HG03575 (cell line): Measurements from ENCODE around the gene RAPSN.

Experiments used
- ATAC-seq: cut with Tn5 transposase; IDR thresholded peaks from one replicate; pipeline ENCODE4 v1.9.1; 2021; ENCODE audit not compliant: unreplicated experiment, insufficient number of reproducible peaks, low FRiP score; ENCODE audit errors: extremely low read depth

The RAPSN gene

DNA sequence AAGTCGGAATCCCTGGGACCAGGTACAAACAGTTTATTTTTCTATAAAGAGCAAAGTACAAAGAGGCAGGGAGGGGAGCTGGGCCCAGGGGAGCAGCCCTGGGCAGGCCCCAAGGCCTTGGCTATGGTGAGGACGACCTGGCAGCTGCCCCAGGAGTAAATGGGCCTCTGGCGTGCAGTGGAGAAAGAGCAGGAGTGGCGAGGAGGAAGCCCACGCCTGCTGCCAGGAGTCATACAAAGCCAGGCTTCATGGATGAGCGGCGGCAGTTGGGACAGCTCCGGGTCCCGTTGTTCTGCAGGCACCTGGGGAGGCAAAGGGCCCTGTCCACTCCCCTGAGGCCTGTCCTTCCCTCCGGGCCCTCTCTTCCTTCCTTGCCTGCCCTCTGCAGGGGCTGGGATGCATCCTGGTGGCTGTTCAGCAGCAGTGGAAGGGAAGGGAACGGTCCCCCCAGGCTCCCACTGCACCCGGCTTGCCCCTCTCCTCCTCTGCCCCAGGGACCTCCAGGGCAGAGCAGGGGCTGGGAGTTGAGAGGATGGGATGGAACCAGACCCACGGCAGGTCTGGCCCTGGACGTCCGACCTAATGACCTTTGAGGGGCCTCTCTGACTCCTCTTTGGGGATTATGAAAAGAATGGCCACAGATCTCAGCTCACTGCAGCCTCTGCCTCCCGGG lies 11.1 kb downstream of the RAPSN start:
- ATAC-seq = no peak

- no peak for ATAC-seq
Measured at GRCh38 chr11:47437218-47437745, 11.7 kb downstream of the RAPSN start.

DNA sequence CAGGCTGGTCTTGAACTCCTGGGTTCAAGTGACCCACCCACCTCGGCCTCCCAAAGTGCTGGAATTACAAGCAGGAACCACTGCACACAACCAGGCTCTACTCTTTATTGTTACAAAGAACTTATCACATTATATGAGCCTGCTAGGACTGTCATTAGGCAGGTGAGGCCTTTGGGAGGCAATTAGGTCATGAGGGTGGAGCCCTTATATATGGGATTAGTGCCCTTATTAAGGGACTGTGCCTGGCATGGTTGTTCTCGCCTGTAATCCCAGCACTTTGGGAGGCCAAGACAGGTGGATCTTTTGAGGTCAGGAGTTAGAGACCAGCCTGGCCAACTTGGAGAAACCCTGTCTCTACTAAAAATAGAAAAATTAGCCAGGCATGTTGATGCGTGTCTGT lies 12.2 kb downstream of the RAPSN start:
- ATAC-seq = no peak

- ATAC-seq = no peak
Measured at GRCh38 chr11:47435687-47436086, 13.2 kb downstream of the RAPSN start.

DNA sequence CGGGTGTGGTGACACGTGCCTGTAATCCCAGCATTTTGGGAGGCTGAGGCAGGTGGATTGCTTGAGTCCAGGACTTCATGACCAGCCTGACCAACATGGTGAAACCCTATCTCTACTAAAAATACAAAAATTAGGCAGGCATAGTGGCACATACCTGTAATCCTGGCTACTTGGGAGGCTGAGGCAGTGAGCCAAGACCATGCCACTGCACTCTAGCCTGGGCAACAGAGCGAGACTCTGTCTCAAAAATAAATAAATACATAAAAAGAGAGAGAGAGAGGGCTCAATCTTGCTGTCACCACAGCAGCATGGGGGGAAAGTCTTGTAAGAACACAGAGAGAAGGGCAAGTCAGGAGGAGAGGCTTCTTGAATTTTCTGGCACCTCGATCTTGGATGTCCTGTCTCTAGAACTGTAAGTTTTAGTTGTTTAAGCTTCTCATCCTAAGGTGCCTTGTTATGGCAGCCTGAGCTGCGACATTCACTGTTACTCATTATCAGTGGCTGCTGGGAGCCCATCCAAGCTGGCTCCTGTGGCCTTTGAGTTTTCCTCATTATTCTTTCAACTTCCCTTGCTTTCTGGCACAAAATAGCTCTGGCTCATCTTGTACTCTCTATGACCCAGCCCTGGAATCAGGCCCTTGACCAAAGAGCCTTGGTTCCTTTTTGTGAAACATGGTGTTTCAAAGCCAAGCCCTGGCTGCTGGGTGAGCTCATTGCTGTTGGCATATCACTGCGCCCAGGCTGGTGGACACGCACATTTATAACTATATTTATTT lies 14.7 kb downstream of the RAPSN start:
- ATAC-seq = no peak

DNA sequence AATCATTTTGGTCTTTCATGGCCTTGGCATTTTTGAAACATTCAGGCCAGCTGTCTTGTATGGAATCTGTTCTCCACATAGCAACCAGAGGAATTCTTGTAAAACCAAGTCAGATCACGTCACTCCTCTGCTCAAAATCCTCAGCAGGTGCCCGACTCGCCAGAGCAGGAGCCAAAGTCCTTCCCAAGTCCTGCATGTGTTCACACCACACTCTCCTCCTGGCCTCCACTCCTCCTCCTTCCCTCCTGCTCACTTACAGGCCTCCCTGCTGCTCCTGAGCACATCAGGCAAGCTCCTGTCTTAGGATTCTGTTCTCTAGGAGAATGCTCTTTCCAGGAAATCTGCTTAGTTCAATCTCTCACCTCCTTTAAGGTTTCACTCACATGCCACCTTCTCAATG lies 15.8 kb downstream of the RAPSN start:
- no peak for ATAC-seq

- no peak for ATAC-seq
Measured at GRCh38 chr11:47431356-47432083, 17.4 kb downstream of the RAPSN start.

DNA sequence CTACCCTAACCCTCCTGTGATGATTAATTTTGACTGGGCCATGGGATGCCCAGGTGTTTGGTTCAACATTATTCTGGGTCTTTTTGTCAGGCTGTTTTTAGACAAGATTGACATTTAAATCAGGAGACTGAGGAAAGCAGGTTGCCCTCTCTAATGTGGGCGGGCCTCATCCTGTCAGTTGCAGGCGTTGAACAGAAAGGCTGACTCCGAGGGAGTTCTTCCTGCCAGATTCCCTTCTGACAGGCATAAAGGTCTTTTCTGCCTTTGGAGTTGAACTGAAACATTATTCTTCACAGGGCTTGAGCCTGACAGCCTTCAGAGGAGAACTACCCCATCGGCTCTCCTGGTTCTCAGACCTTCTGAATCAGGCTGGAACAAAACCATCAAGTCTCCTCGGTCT lies 18.4 kb downstream of the RAPSN start:
- ATAC-seq = no peak

DNA sequence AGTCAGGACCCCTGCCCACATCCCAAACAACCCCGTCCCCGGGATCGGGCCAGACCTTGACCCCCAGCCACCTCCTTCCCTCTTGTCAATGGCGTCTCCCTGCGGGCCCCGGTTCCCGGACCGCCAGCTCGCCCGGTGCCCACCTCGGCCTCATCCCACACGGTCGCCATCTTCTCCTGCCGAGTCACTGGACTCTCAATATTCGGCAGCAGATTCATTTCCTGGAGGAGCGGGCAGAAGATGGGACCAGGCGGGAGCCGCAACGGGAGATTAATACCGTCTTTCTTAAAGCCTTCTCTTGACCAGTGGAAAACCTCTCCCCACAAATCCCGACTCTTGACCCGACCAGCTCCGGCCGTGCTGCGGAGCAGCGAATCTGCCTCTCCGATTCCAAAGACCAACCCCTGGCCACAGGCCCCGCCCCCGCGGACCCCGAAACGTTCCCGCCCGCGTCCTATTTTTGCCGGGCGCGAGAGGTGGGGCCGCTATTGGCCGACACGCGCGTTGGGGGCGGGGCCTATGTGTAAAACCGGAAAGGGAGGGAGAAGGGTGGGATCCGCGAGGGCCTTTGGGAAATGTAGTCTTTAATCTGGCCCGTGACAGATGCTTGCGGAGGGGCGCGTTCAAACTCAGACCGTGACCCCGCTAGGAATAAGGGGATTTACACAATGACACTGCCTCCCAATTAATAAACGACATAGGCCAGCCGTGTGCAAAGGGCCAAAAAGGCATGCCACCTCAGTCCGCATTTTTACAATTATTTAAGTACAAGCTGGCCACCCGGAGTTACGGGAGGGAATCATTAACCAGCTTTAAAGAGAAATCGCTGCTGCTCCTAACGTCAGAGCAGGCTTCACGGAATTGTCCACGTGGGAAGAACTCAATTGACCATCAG lies 22.6 kb downstream of the RAPSN start, which contains the start of gene PSMC3:
PSMC3 (minus strand) TSS at position 378 of the 895 bp plus-strand sequence; CDS start at position 218, 160 bp downstream.
- ATAC-seq = peak; percentile 42

GRCh38 chr11:47425611-47426010 lies 23.3 kb downstream of the RAPSN start:
- ATAC-seq = no peak

DNA sequence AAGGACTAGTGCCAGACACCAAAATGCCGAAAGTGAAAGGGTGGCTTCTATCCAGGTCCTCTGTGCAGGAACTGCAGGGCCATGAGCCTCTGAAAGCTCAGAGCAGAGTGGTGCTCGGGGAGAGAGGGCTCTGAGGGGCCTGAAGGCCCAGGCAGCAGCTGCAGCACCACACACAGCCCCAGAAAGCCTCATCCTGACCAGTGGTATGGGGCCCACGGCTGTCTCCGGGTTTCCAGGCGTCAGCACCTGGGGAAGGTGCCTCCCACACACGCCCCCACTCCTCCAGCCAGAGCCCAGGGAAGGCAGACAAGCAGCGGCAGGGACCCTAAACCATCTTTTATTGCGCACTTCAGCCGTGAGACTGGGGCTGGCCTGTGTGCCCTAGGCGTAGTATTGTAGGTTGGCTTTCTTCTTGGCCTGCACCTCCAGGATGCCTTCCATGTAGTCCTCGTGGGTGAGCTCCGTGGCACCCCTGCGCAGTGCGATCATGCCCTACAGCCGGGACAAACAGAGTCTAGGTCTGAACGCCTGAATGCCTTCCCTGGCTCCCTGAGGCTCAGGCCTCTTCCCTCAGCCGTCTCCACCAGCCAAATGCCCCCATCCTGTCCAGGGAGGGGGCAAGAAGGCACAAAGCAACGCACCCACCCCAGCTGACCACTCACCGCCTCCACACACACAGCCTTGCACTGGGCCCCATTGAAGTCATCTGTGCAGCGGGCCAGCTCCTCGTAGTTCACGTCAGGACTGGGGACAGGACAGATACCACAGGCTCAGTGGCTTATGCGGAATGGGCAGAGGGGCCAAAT lies 30.3 kb downstream of the RAPSN start:
- ATAC-seq = no peak

DNA sequence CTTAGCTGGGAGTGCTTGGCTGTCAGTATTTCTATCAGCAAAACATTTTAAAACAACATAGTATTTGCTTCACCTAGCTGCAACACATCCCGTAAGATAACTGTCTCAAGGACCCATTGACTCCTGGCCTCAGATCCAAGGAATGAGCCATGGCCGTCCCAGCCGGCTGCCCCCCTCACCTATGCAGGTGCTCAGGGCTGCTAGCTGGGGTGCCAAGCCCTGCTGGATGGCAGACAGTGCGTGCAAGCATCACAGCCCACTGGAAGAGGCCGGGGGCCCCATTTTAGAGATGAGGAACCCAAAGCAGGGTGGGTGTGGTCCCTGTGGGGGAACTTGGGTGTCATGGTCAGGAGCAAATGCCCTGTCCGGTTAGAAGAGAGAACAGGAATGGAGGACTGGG lies 31.2 kb downstream of the RAPSN start:
- ATAC-seq = no peak

DNA sequence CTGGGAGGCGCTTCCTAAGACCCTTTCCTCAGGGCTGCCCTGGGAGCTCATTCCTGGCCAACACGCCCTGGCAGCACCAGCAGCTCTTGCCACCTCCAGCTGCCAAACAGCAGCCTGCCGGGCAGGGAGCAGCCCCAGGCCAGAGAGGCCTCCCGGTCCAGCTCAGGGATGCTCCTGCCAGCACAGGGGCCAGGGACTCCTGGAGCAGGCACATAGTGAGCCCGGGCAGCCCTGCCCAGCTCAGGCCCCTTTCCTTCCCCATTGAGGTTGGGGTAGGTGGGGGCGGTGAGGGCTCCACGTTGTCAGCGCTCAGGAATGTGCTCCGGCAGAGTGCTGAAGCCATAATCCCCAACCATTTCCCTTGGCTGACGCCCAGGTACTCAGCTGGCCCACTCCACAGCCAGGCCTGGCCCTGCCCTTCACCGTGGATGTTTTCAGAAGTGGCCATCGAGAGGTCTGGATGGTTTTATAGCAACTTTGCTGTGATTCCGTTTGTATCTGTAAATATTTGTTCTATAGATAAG lies 32.9 kb downstream of the RAPSN start:
- ATAC-seq = no peak

DNA sequence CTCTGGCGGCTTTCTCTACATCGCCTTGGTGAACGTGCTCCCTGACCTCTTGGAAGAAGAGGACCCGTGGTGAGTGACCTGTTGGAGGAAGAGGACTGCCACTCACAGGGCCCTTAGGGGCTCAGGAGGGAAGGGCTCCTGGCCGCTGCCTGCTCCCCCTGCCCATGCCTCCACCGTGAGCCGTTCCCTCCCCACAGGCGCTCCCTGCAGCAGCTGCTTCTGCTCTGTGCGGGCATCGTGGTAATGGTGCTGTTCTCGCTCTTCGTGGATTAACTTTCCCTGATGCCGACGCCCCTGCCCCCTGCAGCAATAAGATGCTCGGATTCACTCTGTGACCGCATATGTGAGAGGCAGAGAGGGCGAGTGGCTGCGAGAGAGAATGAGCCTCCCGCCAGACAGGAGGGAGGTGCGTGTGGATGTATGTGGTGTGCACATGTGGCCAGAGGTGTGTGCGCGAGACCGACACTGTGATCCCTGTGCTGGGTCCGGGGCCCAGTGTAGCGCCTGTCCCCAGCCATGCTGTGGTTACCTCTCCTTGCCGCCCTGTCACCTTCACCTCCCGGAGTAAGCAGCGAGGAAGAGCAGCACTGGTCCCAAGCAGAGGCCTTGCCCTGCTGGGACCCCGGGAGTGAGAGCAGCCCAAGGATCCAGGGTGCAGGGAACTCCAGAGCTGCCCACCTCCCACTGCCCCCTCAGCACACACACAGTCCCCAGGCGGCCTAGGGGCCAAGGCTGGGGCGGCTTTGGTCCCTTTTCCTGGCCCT lies 33.7 kb downstream of the RAPSN start:
- ATAC-seq = no peak

DNA sequence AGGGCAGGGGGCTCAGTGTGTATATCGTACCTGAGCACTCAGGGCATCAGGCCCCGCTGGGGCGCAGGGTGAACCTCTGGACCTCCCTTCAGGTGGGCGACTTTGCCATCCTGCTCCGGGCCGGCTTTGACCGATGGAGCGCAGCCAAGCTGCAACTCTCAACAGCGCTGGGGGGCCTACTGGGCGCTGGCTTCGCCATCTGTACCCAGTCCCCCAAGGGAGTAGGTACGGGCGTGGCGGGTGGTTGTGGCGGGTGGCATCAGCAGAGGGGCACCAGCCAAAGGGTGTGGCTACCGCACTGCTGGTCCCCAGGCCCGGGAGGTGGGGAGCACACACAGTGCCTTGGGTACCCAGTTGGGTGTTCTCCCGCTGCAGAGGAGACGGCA lies 34.3 kb downstream of the RAPSN start:
- no peak for ATAC-seq

DNA sequence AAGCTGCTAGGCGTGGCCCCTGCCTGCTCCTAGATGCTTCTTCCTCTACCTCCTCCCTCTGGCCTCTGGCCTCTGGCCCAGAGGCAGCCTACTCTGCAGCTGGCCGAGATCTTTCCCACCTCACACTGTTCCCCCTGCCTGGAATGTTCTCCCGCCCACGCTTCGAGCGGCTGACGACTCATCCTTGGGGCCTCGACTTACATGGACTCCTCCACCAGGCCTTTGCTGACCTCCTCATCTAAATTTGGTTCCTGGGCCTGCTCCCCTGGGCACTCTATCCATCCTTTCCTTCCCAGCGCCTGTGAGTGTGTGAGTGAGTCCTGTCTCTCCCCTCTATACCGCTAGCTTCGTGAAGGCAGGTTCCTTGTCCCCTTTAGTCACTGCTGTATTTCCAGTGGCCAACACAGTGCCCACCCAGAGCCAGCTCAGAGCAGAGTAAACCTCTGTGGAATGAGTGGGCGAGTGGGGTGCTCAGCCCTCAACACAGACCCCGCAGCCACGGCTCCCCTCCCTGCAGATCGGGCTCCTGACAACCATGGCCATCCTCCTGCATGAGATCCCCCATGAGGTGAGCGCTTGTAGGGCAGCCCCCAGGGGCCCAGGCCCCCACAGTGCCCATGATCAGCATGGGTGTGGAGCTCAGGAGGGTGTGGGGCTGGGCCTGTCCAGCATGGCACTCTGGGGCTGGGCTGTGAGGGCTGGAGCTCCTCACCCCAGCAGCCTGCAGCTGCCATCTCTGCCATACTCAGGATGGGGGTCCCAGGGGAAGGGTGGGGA lies 34.8 kb downstream of the RAPSN start:
- no peak for ATAC-seq
